RPMI7951 (cell line): Measurements from ENCODE around the gene DHX58. TPM values are rescaled to one million over a fixed set of nuclear protein-coding genes. Genes with fewer than 3 reads are reported as not detected.

Experiments used
- DNase-seq: peaks from one replicate; pipeline ENCODE4 v3.0.0-alpha.2; 2012; ENCODE audit warnings: low read depth
- total RNA-seq: library from RNA; depleted of rRNA; stranded (reverse); fragments of >200 nt; shearing (Covaris generic); gene quantifications from 2 replicates; pipeline ENCODE4 v1.2.3, GENCODE V29; 2014

Gene DHX58
- total RNA-seq, 1 experiment from 2014 or later, result 4.2 TPM

DNA sequence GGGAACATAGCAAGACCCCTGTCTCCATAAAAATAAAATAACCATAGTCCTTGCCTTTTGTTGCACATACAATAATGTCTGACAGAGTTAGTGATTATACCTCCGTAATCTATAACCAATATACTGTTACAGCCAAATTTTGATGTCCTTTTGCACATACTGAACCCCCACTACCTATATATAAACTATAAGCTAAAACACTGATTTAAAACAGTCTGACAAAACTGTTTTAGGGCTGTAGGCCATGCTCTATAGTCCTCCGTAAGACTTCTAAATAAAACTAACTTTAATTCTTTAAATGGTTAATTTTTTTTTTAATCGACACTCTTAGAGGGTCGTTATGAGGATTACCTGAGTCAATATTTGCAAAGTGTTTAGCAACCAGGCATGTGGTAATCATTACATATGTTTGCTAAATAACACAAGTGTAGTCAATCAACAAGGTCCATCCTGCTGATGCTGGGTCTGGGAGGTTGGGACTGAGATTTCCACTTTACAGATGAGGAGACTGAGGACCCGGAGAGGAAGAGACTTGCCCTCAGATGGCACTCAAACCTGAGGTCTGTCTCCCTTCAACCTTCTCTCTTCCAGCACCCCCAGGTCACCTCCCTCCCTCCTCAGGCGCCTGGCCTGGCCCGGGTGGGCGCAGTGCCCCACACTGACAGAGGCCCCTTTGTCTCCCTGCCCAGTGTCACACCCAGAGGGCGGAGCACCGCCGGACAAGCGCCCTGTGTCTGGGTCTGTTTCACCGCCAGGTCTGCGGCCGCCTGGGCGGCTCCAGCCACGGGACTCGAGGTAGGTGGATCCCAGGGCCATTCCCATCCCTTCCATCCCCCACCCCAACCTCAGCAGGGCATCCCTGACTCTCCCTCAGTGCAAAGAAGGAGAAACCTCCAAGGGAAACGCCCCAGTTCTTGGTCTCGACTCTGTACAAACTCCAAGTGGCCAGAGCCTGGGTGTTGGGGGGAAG lies 24.5 kb downstream of the DHX58 start:
- DNase-seq, result no peak

DNA sequence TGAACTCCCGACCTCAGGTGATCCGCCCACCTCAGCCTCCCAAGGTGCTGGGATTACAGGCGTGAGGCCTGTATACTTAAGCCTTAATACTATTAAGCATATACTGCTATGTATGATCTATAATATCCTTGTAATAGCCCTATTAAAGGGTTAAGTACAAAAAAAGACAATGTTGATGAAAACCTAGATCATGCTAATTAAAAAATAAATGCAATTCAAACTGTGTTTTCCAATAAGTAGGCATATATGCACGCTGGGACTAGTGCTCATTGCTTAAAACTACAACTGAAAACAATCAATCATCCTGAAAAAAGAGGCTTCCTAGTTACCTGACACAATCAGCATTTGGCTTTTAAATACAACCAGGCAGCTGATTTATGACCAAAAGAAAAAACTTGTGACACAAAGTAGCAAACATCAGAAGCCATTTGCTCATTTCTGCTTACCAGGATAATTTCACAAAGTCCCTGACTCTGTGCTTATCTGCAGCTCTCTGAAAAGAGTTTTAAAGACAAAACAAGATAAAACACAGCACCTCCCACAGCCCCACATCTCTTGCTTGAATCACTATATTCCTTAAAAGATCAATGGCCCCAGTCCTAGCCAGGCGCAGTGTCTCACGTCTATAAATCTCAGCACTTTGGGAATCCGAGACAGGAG lies 25.3 kb downstream of the DHX58 start:
- DNase-seq, result no peak

DNA sequence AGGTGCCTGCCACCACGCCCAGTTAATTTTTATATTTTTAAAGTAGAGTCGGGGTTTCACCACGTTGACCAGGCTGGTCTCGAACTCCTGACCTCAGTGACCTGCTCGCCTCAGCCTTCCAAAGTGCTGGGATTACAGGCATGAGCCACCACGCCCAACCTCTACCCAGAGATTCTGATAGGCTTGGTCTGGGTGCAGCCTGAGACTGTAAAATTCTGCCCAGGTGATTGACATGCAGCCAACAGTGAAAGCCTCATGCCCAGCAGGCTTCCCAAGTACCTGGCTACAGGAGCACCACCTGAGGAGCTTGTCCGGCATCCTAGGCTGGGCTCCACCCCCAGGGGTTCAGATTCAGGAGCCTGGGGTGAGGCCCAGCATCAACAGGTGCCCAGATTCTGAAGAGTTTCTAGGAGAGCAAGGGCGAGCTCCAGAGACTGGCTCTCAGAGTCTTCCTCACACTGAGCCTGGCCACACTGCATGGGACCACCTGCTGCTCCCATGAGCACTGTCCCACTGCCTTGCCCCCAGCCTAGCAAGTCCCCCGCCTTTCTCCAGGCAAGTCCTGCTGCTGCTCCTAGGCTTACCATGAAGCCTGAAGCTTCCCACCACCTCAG lies 30.9 kb downstream of the DHX58 start:
- DNase-seq, result no peak

DNA sequence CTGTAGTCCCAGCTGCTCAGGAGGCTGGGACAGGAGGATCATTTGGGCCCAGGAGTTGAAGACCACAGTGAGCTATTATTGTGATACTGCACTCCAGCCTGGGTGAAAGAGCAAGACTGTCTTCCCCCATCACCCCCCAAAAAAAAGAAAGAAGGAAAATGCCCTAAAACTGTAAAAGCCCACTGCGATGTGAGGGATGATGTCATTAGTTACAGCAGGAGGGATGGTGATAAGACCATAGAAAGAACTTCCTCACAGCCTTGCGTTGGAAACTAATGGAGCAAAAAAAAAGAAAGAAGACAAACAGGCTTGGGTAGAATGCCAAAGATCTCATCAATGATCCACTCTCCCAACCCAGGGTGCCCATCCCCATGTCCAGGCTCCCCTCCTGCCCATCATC lies 33.0 kb downstream of the DHX58 start:
- no peak for DNase-seq

DNA sequence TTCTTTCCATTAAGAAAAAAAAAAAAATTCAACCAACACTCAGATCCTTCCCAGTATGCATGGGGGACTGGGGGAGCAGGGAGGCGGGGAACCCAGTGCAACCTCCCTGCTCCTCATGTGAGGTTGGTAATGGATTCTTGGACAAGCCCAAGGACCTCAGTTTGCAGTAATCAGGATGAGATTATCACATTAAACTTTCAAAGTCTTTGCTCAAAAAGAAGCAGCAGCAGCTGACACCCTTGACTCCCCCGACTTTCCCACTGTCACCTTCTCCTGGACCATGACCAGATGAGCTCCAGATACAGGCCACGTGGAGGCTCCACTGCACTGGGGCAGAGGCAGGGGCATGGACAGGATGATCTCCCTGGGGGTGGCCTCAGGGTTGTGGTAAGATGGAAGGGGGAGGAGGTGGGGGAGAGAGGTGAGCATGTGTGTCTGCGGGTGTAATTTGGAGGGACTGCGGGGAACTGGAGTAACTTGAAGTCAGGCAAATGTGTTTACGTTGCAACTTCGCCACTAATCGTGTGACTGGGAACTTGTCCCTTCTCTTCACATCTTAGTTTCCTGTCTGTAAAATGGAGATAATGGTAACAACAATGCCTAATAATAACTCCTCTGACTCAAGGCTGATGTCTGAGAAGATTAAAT lies 34.0 kb downstream of the DHX58 start:
- DNase-seq, result no peak

DNA sequence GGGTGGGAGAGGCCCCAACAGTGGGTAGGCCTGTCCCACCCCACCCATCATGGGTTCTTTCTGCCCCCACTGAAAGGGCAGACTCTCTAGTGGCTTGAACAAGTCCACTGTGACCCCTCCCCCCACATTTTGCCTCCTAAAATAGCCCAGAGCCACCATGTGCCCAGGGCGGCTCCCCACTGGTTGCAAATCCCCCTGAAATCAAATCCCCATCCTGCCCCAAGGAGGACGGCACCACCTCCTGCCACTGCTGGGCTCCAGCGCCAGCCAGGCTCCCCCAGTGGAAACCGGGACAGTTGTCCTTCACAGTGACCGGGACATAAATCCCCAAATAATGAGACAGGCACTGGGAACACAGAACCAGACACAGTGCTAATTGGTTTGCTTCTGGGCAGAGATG lies 34.8 kb downstream of the DHX58 start:
- DNase-seq, result no peak

DNA sequence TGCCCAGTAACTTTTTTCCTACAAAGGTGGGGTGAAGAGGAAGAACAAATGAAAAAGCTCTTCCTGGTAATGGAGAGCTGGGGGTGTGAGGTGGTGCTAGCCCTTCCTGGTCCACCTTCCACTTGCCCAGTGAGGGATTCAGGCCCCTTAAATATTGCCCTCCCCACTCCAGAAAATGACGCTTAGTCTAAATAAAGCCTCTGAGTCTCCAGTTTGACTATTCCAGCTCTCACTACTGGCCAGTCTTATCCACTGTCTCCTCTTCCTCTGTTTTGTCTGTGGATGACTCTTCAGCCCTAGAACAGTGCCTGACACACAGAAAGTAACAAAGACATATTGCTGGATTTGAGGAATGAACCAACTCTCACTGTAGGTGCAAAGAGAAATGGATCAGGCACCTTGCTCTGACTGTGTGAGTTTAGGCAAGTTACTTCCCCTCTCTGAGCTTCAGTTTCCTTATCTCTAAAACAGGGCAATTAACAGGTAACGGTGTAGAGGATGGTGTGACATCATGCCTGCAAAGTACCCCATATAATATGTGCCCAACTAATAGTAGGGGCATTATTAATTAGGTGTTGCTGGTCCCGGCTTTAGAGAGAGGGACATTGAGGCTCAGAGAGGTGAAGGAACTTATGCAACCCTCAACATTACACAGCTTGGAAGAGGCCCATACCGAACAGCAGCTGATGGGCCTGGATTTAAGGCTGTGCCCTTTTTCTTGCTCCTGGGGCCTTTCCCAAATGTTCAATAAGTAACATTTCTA lies 35.5 kb downstream of the DHX58 start:
- DNase-seq, result no peak

DNA sequence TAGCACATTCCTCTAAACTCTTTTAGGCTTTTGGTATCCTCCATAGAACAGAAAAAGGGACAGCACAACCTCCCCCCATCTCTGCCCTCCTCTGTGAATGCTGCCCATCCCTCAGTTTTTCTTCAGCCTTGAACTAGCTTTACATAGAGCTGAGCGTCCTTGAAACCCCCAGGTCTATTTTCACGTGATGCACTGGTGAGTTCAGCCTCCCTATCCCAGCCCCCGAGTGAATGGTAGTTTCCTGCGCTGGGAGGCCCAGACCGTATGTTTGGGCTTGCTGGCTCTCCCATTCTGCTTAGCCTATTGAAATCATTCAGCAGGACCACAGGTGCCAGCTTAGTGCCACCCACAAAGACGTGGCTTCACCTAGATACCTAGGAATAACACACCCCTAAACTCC lies 36.7 kb downstream of the DHX58 start:
- DNase-seq, result no peak

DNA sequence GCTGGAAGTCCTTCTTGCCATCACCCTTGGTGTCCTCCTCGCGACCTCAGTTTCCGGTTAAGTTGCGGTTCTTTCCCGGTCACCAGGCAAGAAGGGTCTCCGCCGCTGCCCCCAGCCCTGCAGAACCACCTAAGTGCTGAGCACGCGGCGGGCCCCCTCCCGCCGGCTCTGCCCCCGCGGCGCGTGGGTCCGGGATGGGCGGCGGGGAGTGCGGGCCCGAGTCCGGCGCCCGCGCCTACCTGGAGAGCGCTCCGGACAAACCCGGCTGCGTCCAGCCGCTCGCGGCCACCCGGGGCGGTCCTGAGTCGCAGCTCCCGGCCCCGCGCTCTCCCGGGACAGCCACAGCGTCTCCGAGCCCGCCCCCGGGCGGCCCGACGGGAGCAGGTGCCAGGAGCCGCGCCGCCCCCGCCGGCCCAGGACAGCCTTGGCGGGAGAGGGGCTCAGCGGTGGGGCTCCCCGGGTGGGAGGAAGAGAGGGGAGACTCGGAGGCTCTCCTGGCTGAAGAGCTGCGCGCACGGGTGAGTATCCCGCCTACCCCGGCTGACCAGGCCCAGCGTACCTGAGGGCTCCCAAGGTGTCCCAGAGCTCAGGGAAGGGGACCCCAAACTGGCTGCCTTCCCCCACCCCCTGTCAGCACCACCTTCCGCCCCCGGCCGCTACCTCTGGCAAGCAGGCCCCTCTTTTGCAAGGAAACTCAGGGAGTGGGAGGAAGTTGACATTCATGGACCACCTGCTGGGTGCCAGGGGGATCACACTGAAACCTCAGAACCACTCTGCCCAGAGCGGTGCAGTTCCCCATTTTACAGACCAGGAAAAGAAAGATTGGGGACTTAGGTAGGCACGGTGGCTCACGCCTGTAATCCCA lies 40.0 kb downstream of the DHX58 start:
- no peak for DNase-seq

DNA sequence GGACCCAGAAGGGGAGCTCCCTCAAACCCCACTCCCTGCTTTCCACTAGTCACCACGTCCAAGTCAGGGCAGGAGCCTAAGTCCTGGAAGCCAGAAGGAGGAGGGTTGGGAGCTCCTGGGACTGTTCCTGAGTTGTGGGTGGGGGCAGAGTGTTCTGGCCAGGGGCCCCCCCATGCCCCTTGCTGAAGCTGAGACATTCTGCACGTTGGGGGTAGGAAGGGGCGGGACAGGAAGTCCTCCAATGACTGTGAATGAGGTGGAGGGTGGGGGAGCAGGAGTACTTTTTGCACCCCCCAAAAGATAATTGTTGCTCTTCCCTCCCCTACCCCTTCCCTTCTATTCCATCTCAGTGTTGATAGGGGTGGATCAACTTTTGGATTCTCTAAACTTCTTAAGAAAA lies 40.7 kb downstream of the DHX58 start:
- no peak for DNase-seq

DNA sequence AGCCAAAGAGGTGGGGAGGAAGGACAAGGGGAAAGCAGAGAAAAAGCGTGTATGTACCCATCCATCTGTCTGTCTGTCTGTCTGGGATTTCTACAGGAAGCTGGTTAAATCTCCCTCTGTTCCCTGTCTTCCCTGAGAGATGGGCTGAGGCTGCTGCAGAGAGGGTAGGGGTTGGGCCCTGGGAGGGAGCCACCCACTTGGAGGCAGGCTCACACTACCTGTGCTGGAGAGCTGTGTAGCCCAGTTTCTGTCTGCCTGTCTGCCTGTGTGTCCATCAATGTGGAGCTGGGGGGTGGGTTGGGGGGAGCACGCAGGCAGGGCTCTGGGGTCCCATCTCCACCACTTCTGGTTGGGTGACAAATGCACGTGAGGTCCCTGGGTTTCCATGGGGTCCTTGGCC lies 43.5 kb downstream of the DHX58 start:
- no peak for DNase-seq

DNA sequence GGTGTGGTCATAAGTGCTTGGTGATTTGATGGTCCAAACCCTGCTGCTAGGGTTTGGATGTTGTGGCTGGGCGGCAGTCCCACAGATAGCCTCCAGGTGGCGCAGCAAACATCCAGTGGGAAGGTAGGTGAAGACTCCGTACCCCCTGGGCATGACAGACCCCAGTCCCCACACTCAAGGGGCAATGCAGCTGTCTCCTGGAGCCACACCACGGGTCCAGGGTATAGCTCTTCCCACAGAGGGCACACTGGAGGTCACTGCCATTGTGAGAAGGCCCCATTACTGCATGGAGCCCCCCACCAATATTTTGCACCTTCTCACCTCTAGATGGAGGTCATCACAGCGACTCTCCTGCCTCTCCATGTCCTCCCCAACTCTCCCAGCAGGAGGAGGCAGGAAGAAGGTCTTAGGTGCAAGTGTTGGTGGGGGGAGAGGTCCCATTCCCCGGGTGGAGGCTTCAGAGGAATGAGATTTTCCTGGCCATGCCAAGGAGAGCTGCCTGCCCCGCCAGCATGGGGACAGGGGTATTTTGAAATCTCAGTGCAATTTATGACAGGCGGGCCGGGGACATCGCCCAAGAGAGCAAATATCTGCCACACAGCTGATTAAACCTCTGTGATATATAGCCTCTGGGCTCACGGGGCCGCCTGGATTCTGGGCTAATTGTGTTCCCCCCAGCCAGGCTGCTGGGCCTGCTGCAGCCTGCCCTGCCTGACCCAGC lies 45.0 kb downstream of the DHX58 start:
- peak; percentile 35 for DNase-seq

DNA sequence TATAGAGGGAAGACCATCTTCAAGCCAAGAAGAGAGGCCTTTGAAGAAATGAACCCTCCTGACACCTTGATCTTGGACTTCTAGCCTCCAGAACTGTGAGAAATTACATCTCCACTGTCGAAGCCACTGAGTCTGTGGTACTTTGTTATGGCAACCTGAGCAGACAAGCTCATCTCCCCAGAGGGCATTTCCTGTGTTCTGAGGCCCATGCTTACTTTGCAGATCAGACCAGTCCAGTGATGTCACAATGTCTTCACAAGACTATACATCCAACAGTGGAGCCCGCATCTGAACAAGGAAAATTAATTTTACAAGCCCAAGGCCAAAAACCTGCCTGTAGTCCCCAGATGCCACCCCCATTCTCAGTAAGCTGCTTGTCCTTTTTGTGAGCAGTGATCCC lies 47.3 kb downstream of the DHX58 start:
- peak; percentile 15 for DNase-seq

DNA sequence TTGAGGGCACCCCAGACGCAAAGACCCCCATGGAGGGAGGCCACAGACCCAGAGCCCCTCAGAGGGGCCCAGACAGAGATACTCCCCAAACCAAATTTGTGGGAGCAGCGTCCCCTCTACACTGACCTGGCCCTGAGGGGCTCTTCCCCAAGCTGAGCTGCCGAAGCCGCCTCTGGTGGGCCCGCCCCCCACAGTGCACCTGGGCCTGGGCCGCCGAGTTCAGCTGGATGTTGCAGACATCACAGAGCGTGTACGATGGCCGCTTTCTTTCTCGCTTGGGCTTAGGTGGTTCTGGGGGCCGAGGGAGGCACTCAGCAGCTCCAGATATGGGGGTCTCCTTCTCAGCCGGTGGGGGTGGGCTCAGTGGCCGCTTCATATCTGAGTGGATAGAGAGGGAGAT lies 49.8 kb downstream of the DHX58 start:
- no peak for DNase-seq

DNA sequence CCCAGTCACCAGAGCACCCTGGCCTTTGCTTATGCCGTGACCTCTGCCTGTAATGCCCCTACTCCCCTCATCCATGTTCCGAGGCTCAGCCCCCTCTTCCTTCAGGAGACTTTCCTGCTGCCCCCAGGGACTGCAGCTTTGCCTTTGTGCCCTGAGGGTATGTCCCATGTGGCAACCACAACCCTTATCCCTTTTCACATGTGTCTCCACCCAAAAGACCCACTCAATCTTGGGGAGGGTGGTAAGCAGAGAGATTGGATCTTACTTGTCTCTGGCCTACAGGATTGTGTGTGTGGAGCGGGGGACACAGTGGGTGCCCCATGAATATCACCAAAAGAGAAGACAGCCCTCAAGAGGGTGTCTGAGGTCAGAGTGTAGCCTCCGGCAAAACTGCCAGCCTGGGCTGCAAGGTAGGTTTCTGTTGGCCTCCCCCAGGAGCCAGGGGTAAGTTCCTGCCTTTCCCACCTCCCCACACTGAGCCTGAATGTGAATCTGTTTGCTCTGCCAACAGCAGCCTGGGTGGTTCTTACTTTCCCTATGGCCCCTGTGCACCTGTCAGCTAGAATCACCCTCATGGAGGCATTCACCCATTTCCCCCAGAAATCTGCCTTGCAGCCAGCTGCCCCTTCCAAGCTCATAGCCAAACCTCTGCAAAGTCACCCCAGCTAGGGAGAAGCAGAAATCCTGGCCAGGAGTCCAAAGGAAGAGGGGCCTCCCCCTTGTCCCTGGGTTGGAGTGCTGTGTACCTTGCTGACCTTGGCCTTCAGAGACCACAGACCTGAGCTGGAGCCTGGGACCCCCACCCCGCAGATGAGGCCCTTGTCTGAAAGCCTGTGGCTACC lies 50.6 kb downstream of the DHX58 start:
- no peak for DNase-seq

DNA sequence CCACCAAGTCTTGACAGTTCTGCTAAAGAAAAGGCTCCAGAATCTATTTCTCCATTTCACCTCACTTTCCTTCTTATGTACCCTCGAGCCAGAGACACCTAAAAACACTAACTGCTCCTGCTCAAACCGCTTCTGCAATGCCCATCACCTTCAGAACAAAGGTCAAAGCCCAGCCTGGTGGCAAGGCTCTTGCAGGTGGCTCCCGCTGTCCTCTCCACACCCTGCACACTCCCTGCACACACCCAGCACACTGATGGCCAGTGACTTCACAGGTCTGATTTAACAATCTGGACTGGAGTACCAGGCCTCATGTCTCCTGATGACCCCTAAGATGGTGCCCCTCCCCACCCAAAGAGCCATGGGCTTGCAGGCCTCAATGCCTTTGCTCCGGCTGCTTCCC lies 52.3 kb downstream of the DHX58 start:
- DNase-seq, result no peak

DNA sequence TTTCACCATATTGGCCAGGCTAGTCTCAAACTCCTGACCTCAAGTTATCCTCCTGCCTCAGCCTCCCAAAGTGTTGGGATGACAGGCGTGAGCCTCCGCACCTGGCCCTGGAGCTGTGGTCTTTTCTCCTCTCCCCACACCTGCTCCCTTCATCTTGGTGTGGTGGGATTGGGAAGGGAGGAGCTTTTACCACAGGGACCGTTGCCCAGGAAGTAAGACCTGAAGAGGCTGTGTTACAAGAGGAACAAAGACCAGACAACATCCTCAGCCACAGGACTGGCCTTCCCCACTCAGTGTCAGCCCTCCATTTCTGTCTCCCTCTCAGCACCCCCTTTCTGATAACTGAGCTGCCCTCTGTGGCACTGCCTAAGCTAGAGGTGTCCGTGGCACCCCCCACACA lies 52.7 kb downstream of the DHX58 start:
- DNase-seq, result no peak

DNA sequence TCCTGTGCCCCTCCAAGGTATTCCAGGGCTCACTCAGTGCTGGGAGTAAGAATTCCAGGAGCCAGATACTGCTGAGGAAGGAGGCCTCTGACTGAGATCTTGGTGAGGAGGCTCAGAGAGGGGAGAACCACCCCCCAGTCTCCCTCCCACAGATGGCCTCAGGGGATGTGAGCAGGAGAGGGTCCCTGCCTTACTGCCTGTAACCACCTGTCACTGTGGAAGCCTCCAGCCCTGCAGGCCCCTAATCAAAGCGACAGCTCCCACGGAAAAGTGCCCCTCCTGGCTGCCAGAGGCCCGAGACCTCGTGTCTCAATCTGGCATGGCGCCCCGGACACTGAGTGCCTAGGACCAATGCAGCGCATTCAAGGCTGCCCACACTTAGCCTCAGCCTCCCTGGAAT lies 54.5 kb downstream of the DHX58 start:
- no peak for DNase-seq

DNA sequence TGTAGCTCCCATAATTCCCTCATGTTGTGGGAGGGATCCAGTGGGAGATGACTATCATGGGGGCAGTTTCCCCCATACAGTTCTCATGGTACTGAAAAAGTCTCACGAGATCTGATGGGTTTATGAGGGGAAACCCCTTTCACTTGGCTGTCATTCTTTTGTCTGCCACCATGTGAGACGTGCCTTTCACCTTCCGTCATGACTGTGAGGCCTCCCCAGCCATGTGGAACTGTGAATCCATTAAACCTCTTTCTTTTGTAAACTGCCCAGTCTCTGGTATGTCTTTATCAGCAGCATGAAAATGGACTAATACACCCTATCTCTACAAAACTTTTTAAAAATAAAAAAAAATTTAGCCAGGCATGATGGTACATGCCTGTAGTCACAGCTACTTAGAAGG lies 55.9 kb downstream of the DHX58 start:
- DNase-seq, result no peak
